ENCODE data around the gene MRPL49. TPM values are rescaled to one million over a fixed set of nuclear protein-coding genes. Genes with fewer than 3 reads are reported as not detected.

Gene MRPL49
- total and polyA plus RNA-seq, 2 of the 13 experiments (the other 11 are each of a cell fraction or from before 2014, with no cell fraction given), result 39.2 to 53.3 TPM

DNA sequence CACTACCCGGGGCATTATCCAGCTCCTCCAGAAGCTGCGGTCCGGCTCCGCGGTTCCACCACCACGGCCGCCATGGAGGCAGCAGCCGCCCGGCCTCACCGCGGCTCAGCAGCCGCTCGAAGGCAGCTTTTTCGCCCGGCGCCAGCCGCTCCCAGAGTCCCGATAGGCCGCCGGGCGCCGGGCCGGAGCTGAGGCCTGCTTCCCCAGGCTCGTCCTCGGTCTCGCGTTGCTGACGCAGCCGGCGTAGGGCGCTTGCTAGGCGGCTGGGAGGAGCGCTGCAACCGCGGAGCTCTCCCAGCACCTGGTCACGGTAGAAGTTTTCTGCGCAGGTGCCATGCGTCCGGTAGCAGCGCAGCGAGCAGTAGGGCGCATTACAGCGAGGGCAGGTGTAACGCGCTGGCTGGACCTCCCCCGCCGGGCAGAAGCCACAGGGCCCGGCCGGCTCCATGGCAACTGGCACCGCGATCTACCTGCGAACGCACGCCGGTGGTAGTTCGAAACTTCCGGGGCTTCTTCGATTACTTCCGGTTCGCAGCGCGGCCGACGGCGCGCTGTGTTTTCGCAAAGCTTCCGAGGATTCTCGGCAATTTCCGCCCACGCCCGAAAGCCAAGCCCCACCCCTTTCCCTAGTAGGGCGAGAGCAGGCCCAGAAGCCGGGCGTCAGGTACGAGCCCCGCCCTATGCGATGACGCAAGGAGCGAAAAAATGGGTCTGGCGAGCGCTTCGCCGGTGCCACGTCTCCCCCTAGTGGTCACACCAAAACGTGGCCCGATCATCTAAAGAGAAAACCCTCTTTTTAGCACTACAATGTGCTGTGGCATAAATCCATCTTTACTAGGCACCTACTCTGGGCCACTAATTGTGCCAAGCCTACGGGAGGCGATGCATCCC is 4.7 kb upstream of the MRPL49 start, which contains the start of gene ZNHIT2 (continued):
- TF ChIP-seq HCFC1 (IDR thresholded peaks at IDR 0.05; ENCODE audit: low read depth, low read length) (peak; percentile 69), KDM1A (CRISPR knock-in tag; IDR thresholded peaks at IDR 0.05) (no peak), ZNF33A (CRISPR knock-in tag; IDR thresholded peaks at IDR 0.05; ENCODE audit: borderline replicate concordance) (peak; percentile 75; the same call in 1 of the 2 replicates), ZIK1 (CRISPR knock-in tag; IDR thresholded peaks at IDR 0.05; ENCODE audit: borderline replicate concordance, low read depth) (peak; percentile 80), STAG1 (CRISPR knock-in tag; IDR thresholded peaks at IDR 0.05) (peak; percentile 94), ZNF530 (CRISPR knock-in tag; IDR thresholded peaks at IDR 0.05; ENCODE audit: low read depth) (0 out of 2 replicates have a peak, but pooled peaks have one; percentile 57), ZNF547 (CRISPR knock-in tag; IDR thresholded peaks at IDR 0.05) (peak; percentile 86), XBP1 (CRISPR knock-in tag; IDR thresholded peaks at IDR 0.05) (no peak), ZNF557 (CRISPR knock-in tag; IDR thresholded peaks at IDR 0.05) (no peak), ZNF564 (CRISPR knock-in tag; IDR thresholded peaks at IDR 0.05) (peak; percentile 77; the same call in 1 of the 2 replicates), PCBP1 (IDR thresholded peaks at IDR 0.05; ENCODE audit: borderline replicate concordance, low read depth, low read length) (peak; percentile 90; the same call in 1 of the 2 replicates), HDAC2 (CRISPR knock-in tag; IDR thresholded peaks at IDR 0.05) (peak; percentile 62; the same call in 1 of the 2 replicates), RBFOX2 (IDR thresholded peaks at IDR 0.05; ENCODE audit: low read depth, low read length) (peak; percentile 94), ZNF605 (CRISPR knock-in tag; IDR thresholded peaks at IDR 0.05) (peak; percentile 67)
- TF ChIP-seq, protein P1, sequence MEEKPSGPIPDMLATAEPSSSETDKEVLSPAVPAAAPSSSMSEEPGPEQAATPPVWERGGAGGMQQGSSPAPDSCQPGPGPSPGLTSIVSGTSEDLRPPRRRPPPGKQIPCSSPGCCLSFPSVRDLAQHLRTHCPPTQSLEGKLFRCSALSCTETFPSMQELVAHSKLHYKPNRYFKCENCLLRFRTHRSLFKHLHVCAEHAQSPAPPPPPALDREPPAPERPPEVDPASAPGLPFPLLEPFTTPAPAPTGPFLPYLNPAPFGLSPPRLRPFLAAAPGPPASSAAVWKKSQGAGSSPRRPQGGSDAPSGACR (CRISPR knock-in tag; IDR thresholded peaks at IDR 0.05), result no peak; the same call in 1 of the 2 replicates
- TF ChIP-seq, protein P2, sequence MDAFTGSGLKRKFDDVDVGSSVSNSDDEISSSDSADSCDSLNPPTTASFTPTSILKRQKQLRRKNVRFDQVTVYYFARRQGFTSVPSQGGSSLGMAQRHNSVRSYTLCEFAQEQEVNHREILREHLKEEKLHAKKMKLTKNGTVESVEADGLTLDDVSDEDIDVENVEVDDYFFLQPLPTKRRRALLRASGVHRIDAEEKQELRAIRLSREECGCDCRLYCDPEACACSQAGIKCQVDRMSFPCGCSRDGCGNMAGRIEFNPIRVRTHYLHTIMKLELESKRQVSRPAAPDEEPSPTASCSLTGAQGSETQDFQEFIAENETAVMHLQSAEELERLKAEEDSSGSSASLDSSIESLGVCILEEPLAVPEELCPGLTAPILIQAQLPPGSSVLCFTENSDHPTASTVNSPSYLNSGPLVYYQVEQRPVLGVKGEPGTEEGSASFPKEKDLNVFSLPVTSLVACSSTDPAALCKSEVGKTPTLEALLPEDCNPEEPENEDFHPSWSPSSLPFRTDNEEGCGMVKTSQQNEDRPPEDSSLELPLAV (CRISPR knock-in tag; conservative IDR thresholded peaks at IDR 0.05; ENCODE audit: low read depth), result no peak; the same call in 1 of the 2 replicates
- TF ChIP-seq, protein P3, sequence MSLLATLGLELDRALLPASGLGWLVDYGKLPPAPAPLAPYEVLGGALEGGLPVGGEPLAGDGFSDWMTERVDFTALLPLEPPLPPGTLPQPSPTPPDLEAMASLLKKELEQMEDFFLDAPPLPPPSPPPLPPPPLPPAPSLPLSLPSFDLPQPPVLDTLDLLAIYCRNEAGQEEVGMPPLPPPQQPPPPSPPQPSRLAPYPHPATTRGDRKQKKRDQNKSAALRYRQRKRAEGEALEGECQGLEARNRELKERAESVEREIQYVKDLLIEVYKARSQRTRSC (CRISPR knock-in tag; IDR thresholded peaks at IDR 0.05; ENCODE audit: low read depth), result peak; percentile 89; the same call in 1 of the 2 replicates
- TF ChIP-seq, protein P4, sequence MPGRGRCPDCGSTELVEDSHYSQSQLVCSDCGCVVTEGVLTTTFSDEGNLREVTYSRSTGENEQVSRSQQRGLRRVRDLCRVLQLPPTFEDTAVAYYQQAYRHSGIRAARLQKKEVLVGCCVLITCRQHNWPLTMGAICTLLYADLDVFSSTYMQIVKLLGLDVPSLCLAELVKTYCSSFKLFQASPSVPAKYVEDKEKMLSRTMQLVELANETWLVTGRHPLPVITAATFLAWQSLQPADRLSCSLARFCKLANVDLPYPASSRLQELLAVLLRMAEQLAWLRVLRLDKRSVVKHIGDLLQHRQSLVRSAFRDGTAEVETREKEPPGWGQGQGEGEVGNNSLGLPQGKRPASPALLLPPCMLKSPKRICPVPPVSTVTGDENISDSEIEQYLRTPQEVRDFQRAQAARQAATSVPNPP (CRISPR knock-in tag; IDR thresholded peaks at IDR 0.05), result peak; percentile 81
- TF ChIP-seq, protein P5, sequence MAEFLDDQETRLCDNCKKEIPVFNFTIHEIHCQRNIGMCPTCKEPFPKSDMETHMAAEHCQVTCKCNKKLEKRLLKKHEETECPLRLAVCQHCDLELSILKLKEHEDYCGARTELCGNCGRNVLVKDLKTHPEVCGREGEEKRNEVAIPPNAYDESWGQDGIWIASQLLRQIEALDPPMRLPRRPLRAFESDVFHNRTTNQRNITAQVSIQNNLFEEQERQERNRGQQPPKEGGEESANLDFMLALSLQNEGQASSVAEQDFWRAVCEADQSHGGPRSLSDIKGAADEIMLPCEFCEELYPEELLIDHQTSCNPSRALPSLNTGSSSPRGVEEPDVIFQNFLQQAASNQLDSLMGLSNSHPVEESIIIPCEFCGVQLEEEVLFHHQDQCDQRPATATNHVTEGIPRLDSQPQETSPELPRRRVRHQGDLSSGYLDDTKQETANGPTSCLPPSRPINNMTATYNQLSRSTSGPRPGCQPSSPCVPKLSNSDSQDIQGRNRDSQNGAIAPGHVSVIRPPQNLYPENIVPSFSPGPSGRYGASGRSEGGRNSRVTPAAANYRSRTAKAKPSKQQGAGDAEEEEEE (CRISPR knock-in tag; IDR thresholded peaks at IDR 0.05; ENCODE audit: borderline replicate concordance), result no peak
- TF ChIP-seq, protein P6, sequence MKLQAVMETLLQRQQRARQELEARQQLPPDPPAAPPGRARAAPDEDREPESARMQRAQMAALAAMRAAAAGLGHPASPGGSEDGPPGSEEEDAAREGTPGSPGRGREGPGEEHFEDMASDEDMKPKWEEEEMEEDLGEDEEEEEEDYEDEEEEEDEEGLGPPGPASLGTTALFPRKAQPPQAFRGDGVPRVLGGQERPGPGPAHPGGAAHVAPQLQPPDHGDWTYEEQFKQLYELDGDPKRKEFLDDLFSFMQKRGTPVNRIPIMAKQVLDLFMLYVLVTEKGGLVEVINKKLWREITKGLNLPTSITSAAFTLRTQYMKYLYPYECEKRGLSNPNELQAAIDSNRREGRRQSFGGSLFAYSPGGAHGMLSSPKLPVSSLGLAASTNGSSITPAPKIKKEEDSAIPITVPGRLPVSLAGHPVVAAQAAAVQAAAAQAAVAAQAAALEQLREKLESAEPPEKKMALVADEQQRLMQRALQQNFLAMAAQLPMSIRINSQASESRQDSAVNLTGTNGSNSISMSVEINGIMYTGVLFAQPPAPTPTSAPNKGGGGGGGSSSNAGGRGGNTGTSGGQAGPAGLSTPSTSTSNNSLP (IDR thresholded peaks at IDR 0.05; ENCODE audit: low read depth, low read length), result peak; percentile 21; the same call in 1 of the 2 replicates

Data from HepG2 (cell line).